HepG2 (cell line): Measurements from ENCODE around the gene NOL4L.

Experiments
- ATF7-NPFF ChIP-seq: sonication (generic); formaldehyde crosslinking; IDR thresholded peaks from 2 replicates; pipeline ENCODE4 v1.8.1; 2023; ENCODE audit warnings: mild to moderate bottlenecking, low read depth, missing genetic modification reagents, moderate library complexity
- CREB1 ChIP-seq, 2 experiments: fragments of 450-650 bp in 1 of 2; IDR thresholded peaks; 2 replicates each; pipeline ENCODE4 v1.6.1; 2016 to 2017; ENCODE audit warnings: control low read depth in 1 of 2, mild to moderate bottlenecking in 1 of 2, missing compliant biosample characterization in 1 of 2, missing genetic modification characterization in 1 of 2
- EZH2 ChIP-seq: conservative IDR thresholded peaks from 2 replicates; pipeline ENCODE4 v1.6.1; 2012; ENCODE audit warnings: mild to moderate bottlenecking, low read depth, low read length, moderate library complexity
- MYC ChIP-seq: sonication (generic); formaldehyde crosslinking; IDR thresholded peaks from 2 replicates; pipeline ENCODE4 v1.9.0; 2021; ENCODE audit warnings: missing genetic modification reagents, borderline replicate concordance
- NR2C2 ChIP-seq: sonication (generic); formaldehyde crosslinking; IDR thresholded peaks from 2 replicates; pipeline ENCODE4 v1.4.0; 2020; ENCODE audit warnings: missing genetic modification reagents, mild to moderate bottlenecking, moderate library complexity, borderline replicate concordance
- ZFP37 ChIP-seq: sonication (generic); formaldehyde crosslinking; IDR thresholded peaks from 2 replicates; pipeline ENCODE4 v1.4.0; 2020; ENCODE audit warnings: missing genetic modification reagents, borderline replicate concordance
- ZNF251 ChIP-seq: sonication (generic); formaldehyde crosslinking; IDR thresholded peaks from 2 replicates; pipeline ENCODE4 v1.9.0; 2021; ENCODE audit warnings: mild to moderate bottlenecking, missing genetic modification reagents
- ZNF33B ChIP-seq: sonication (generic); formaldehyde crosslinking; IDR thresholded peaks from 2 replicates; pipeline ENCODE4 v1.5.1; 2020; ENCODE audit warnings: mild to moderate bottlenecking, missing genetic modification reagents
- ZNF747 ChIP-seq: sonication (generic); formaldehyde crosslinking; IDR thresholded peaks from 2 replicates; pipeline ENCODE4 v1.8.1; 2023; ENCODE audit warnings: missing genetic modification reagents, mild to moderate bottlenecking, borderline replicate concordance
- TF ChIP-seq, protein P1 (sequence below): sonication (generic); formaldehyde crosslinking; IDR thresholded peaks from 2 replicates; pipeline ENCODE4 v1.5.0; 2020; ENCODE audit warnings: mild to moderate bottlenecking, missing genetic modification reagents, moderate library complexity

GRCh38 chr20:32511358-32512046, 73.6 kb downstream of the NOL4L start:
- TF ChIP-seq ATF7-NPFF (CRISPR knock-in tag) (no peak), MYC (CRISPR knock-in tag) (no peak), NR2C2 (CRISPR knock-in tag) (no peak), EZH2 (no peak), ZNF747 (no peak), CREB1 (IDR thresholded peaks at IDR 0.05) (no peak), CREB1 (CRISPR knock-in tag; IDR thresholded peaks at IDR 0.05) (no peak), ZNF33B (CRISPR knock-in tag) (no peak), ZFP37 (CRISPR knock-in tag) (no peak), ZNF251 (CRISPR knock-in tag) (no peak)
- TF ChIP-seq, protein P1, sequence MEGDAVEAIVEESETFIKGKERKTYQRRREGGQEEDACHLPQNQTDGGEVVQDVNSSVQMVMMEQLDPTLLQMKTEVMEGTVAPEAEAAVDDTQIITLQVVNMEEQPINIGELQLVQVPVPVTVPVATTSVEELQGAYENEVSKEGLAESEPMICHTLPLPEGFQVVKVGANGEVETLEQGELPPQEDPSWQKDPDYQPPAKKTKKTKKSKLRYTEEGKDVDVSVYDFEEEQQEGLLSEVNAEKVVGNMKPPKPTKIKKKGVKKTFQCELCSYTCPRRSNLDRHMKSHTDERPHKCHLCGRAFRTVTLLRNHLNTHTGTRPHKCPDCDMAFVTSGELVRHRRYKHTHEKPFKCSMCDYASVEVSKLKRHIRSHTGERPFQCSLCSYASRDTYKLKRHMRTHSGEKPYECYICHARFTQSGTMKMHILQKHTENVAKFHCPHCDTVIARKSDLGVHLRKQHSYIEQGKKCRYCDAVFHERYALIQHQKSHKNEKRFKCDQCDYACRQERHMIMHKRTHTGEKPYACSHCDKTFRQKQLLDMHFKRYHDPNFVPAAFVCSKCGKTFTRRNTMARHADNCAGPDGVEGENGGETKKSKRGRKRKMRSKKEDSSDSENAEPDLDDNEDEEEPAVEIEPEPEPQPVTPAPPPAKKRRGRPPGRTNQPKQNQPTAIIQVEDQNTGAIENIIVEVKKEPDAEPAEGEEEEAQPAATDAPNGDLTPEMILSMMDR (CRISPR knock-in tag) = no peak
